Loucy (cell line): Measurements from ENCODE around the gene CTXN2.

ENCODE experiments used
- H2AFZ ChIP-seq: fragments of 200-600 bp; sonication (generic); 2 replicates; pipeline ENCODE4 v1.6.0; 2016; ENCODE audit warnings: antibody characterized with exemption, mild to moderate bottlenecking, low read length, moderate library complexity
- H3F3A ChIP-seq: fragments of 200-600 bp; 2 replicates; pipeline ENCODE4 v1.6.0; 2016; ENCODE audit warnings: antibody characterized with exemption, low read depth, mild to moderate bottlenecking
- H3K27me3 ChIP-seq: fragments of 200-600 bp; sonication (generic); 2 replicates; pipeline ENCODE4 v1.6.1; 2014; ENCODE audit warnings: low read length, mild to moderate bottlenecking; ENCODE audit not compliant: insufficient read depth, poor library complexity, severe bottlenecking
- H3K36me3 ChIP-seq: fragments of 200-600 bp; sonication (generic); 2 replicates; pipeline ENCODE4 v1.6.1; 2016; ENCODE audit warnings: low read length; ENCODE audit not compliant: insufficient read depth
- H3K4me1 ChIP-seq: fragments of 200-600 bp; sonication (generic); 2 replicates; pipeline ENCODE4 v1.5.1; 2014; ENCODE audit warnings: low read length, mild to moderate bottlenecking; ENCODE audit not compliant: insufficient read depth, poor library complexity, severe bottlenecking
- H3K4me2 ChIP-seq: fragments of 200-600 bp; sonication (generic); 2 replicates; pipeline ENCODE4 v1.6.0; 2014; ENCODE audit warnings: antibody characterized with exemption, low read length, low read depth, mild to moderate bottlenecking; ENCODE audit not compliant: poor library complexity, severe bottlenecking
- H3K4me3 ChIP-seq: fragments of 200-600 bp; sonication (generic); 2 replicates; pipeline ENCODE4 v1.5.1; 2014; ENCODE audit warnings: low read length, mild to moderate bottlenecking, mixed read lengths; ENCODE audit not compliant: poor library complexity, severe bottlenecking
- H3K79me2 ChIP-seq: fragments of 200-600 bp; sonication (generic); 2 replicates; pipeline ENCODE4 v1.6.1; 2014; ENCODE audit warnings: low read length; ENCODE audit not compliant: insufficient read depth
- H3K9ac ChIP-seq: fragments of 200-600 bp; sonication (generic); 2 replicates; pipeline ENCODE4 v1.6.0; 2014; ENCODE audit warnings: mild to moderate bottlenecking, low read depth, low read length, moderate library complexity; ENCODE audit not compliant: poor library complexity, severe bottlenecking
- H3K9me2 ChIP-seq: fragments of 200-600 bp; sonication (generic); replicated peaks from 2 replicates; pipeline ENCODE4 v1.6.1; 2016; ENCODE audit warnings: low read depth, low read length, mixed read lengths
- H3K9me3 ChIP-seq: fragments of 200-600 bp; sonication (generic); 2 replicates; pipeline ENCODE4 v1.6.1; 2014; ENCODE audit warnings: mild to moderate bottlenecking, antibody characterized with exemption, low read length, low read depth; ENCODE audit not compliant: insufficient read depth
- H4K20me1 ChIP-seq: fragments of 200-600 bp; sonication (generic); 2 replicates; pipeline ENCODE4 v1.6.0; 2014; ENCODE audit warnings: antibody characterized with exemption, low read length, mild to moderate bottlenecking; ENCODE audit not compliant: insufficient read depth, poor library complexity, severe bottlenecking
- EZH2phosphoT487 ChIP-seq: fragments of 200-600 bp; IDR thresholded peaks from 2 replicates; pipeline ENCODE4 v1.6.1; 2018; ENCODE audit warnings: antibody characterized with exemption, mild to moderate bottlenecking, moderate library complexity, borderline replicate concordance
- TF ChIP-seq, protein P1 (sequence below): fragments of 200-600 bp; sonication (generic); conservative IDR thresholded peaks from 2 replicates; pipeline ENCODE4 v1.5.1; 2014; ENCODE audit warnings: mild to moderate bottlenecking, antibody characterized with exemption, low read length

CTXN2 gene

DNA sequence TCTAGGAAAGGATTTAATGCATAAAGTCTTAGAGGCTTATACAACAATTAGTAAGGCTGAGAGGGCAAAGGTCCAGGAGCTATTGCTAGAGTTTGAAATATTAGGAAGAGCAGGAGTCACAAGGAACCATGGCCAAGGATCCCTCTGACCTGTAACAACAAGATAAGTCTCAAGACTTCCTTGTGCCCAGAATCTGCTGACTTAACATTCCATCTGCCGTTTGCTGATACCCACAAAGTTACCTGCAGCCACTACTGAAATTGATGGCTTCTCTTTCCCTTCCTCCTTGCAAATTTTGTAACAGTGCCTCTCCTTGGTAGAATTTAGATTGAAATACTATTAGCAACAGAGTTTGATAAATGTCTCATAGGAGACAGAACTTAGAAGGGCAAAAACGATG lies 8.7 kb upstream of the CTXN2 start:
- Histone ChIP-seq H3K36me3 (no peaks in the 10 kb centered on the region), H3K4me1 (peaks cover 3% of the 10 kb centered on the region), H3K4me3 (no peak overlapping the region), H3K9ac (no peak overlapping the region), H2AFZ (no peak overlapping the region), H3F3A (no peaks in the 10 kb centered on the region), H3K79me2 (peaks cover 2% of the 10 kb centered on the region; the same call in 1 of the 2 replicates), H3K9me2 (no peaks in the 10 kb centered on the region), H3K9me3 (no peaks in the 10 kb centered on the region), H4K20me1 (no peaks in the 10 kb centered on the region), H3K27me3 (no peaks in the 10 kb centered on the region), H3K4me2 (no peak overlapping the region)
- TF ChIP-seq, protein P1, sequence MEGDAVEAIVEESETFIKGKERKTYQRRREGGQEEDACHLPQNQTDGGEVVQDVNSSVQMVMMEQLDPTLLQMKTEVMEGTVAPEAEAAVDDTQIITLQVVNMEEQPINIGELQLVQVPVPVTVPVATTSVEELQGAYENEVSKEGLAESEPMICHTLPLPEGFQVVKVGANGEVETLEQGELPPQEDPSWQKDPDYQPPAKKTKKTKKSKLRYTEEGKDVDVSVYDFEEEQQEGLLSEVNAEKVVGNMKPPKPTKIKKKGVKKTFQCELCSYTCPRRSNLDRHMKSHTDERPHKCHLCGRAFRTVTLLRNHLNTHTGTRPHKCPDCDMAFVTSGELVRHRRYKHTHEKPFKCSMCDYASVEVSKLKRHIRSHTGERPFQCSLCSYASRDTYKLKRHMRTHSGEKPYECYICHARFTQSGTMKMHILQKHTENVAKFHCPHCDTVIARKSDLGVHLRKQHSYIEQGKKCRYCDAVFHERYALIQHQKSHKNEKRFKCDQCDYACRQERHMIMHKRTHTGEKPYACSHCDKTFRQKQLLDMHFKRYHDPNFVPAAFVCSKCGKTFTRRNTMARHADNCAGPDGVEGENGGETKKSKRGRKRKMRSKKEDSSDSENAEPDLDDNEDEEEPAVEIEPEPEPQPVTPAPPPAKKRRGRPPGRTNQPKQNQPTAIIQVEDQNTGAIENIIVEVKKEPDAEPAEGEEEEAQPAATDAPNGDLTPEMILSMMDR = no peak

DNA sequence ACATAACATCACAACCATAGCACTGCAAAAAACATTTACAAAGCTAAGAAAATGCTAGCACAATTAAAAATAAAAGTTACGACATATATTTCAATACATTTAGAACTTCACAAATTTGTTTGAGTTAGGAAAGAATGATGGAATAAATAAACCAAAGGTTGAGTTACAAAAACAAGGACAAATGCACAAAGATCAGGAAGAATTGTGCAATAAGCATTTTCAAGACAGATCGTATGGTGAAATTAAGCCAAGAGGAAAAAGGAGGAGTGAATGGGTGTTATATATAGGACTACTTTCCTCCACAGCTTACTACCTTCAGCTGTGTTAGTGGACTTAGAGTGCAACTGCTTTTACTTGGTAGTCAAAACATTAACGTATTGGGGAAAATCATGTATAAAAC lies 5.9 kb upstream of the CTXN2 start:
- Histone ChIP-seq H3K9ac (no peak overlapping the region), H3K4me3 (no peak overlapping the region), H3K79me2 (no peaks in the 10 kb centered on the region), H3F3A (no peaks in the 10 kb centered on the region), H3K4me1 (no peaks in the 10 kb centered on the region), H3K9me3 (no peaks in the 10 kb centered on the region), H3K9me2 (no peaks in the 10 kb centered on the region), H2AFZ (no peak overlapping the region), H3K27me3 (no peaks in the 10 kb centered on the region), H3K4me2 (no peak overlapping the region), H4K20me1 (no peaks in the 10 kb centered on the region), H3K36me3 (no peaks in the 10 kb centered on the region)
- TF ChIP-seq EZH2phosphoT487 = no peak
- TF ChIP-seq, protein P1 = no peak

DNA sequence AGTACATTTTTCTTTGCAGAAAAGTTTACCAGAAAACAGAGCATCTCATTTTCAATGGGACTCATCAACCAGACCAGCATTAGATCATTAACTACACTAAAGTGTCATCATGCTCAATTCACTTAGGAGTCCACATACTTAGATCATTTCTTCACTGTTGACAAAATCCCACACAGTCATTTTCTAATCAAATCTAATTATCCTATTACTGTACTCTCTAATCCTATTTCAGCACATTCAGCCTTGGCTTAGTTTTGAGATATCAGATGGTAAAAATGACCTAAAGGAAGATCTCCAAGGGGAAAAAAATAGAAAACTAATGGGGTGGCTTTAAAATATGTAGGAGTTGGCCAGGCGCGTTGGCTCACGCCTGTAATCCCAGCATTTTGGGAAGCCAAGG lies 5.2 kb upstream of the CTXN2 start:
- Histone ChIP-seq H3K27me3 (no peaks in the 10 kb centered on the region), H3K4me1 (no peaks in the 10 kb centered on the region), H3K4me3 (no peak overlapping the region), H3K4me2 (no peak overlapping the region), H3K9me2 (no peaks in the 10 kb centered on the region), H2AFZ (no peak overlapping the region), H3F3A (no peaks in the 10 kb centered on the region), H3K9ac (no peak overlapping the region), H3K79me2 (no peaks in the 10 kb centered on the region), H3K9me3 (no peaks in the 10 kb centered on the region), H4K20me1 (no peaks in the 10 kb centered on the region), H3K36me3 (no peaks in the 10 kb centered on the region)
- TF ChIP-seq EZH2phosphoT487 = no peak
- TF ChIP-seq, protein P1 = no peak
